ENCODE measurements around the gene C20orf144.

DNA sequence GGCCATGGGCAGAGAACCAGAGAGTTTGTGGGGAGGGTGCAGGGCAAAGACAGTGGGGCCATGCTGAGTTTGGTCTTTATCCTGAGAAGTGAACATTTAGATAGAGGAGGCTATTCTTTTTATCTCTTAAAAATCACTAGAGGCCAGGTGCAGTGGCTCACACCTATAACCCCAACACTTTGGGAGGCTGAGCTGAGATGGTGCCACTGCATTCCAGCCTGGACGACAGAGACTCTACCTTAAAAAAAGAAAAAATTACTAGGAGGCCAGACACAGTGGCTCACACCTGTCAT lies 49.3 kb downstream of the C20orf144 start:
- no peak for TF ChIP-seq EZH2 (IDR thresholded peaks at IDR 0.05; ENCODE audit: borderline replicate concordance, low read depth, low read length, severe bottlenecking)
- TF ChIP-seq, protein P1, sequence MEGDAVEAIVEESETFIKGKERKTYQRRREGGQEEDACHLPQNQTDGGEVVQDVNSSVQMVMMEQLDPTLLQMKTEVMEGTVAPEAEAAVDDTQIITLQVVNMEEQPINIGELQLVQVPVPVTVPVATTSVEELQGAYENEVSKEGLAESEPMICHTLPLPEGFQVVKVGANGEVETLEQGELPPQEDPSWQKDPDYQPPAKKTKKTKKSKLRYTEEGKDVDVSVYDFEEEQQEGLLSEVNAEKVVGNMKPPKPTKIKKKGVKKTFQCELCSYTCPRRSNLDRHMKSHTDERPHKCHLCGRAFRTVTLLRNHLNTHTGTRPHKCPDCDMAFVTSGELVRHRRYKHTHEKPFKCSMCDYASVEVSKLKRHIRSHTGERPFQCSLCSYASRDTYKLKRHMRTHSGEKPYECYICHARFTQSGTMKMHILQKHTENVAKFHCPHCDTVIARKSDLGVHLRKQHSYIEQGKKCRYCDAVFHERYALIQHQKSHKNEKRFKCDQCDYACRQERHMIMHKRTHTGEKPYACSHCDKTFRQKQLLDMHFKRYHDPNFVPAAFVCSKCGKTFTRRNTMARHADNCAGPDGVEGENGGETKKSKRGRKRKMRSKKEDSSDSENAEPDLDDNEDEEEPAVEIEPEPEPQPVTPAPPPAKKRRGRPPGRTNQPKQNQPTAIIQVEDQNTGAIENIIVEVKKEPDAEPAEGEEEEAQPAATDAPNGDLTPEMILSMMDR (IDR thresholded peaks at IDR 0.05; ENCODE audit: borderline replicate concordance, extremely low read depth, low read length, poor library complexity, severe bottlenecking), result no peak
